Measurements from ENCODE around the gene POLA1.
A peak's percentile ranks its signal among the peaks of the same experiment; 100 is the strongest.

POLA1 gene

GRCh38 chrX:25010784-25011588 lies 317.3 kb downstream of the POLA1 start:
- no peak for DNase-seq (ENCODE audit: low spot score)

GRCh38 chrX:25011589-25012432 lies 318.1 kb downstream of the POLA1 start:
- DNase-seq (ENCODE audit: low spot score) = no peak

- no peak for DNase-seq (ENCODE audit: low spot score)
Measured at GRCh38 chrX:25012433-25012735, 318.7 kb downstream of the POLA1 start.

- DNase-seq (ENCODE audit: low spot score) = no peak
Measured at GRCh38 chrX:25012793-25013631, 319.3 kb downstream of the POLA1 start.

- DNase-seq (ENCODE audit: low spot score) = peak; percentile 20
Measured at GRCh38 chrX:25013632-25014365, 320.1 kb downstream of the POLA1 start.

- DNase-seq (ENCODE audit: low spot score) = no peak
Measured at GRCh38 chrX:25014366-25014838, 320.7 kb downstream of the POLA1 start.

GRCh38 chrX:25015486-25016360 lies 322.0 kb downstream of the POLA1 start, which contains the start of gene ARX:
Gene ARX (minus strand): TSS chrX:25015965. CDS start chrX:25015737, 228 bp downstream.
- peak; percentile 65 for DNase-seq (ENCODE audit: low spot score)

- no peak for DNase-seq (ENCODE audit: low spot score)
Measured at GRCh38 chrX:25016361-25016671, 322.6 kb downstream of the POLA1 start.

- DNase-seq (ENCODE audit: low spot score) = no peak
Measured at GRCh38 chrX:25016938-25017598, 323.4 kb downstream of the POLA1 start.

- DNase-seq (ENCODE audit: low spot score) = no peak
Measured at GRCh38 chrX:25017667-25018247, 324.0 kb downstream of the POLA1 start.

GRCh38 chrX:25018682-25019081 lies 325.0 kb downstream of the POLA1 start:
- DNase-seq (ENCODE audit: low spot score) = no peak

- DNase-seq (ENCODE audit: low spot score) = no peak
Measured at GRCh38 chrX:25019707-25020390, 326.1 kb downstream of the POLA1 start.

- no peak for DNase-seq (ENCODE audit: low spot score)
Measured at GRCh38 chrX:25020391-25020904, 326.7 kb downstream of the POLA1 start.

- peak; percentile 37 for DNase-seq (ENCODE audit: low spot score)
Measured at GRCh38 chrX:25020905-25021449, 327.3 kb downstream of the POLA1 start.

- DNase-seq (ENCODE audit: low spot score) = no peak
Measured at GRCh38 chrX:25022499-25023325, 329.0 kb downstream of the POLA1 start.

GRCh38 chrX:25023908-25024307 lies 330.2 kb downstream of the POLA1 start:
- DNase-seq (ENCODE audit: low spot score) = no peak

- DNase-seq (ENCODE audit: low spot score) = no peak
Measured at GRCh38 chrX:25025615-25026014, 331.9 kb downstream of the POLA1 start.

- no peak for DNase-seq (ENCODE audit: low spot score)
Measured at GRCh38 chrX:25026576-25026975, 332.9 kb downstream of the POLA1 start.

All from NAMALWA (cell line).